AG04449 (cell line): ENCODE results near the gene CNPY3.

Experiments used
- CTCF ChIA-PET: fragments of 350-600 bp; formaldehyde crosslinking; extraction: SDS; loops from one replicate; lab custom pipeline; 2021; ENCODE audit warnings: antibody characterized with exemption; lab: Yijun Ruan, JAX
- POLR2A ChIA-PET: fragments of 400-600, 350-600 bp; formaldehyde crosslinking; extraction: SDS; loops from one replicate; lab custom pipeline; 2020; ENCODE audit warnings: antibody characterized with exemption, inconsistent platforms; lab: Yijun Ruan, JAX
- DNase-seq: peaks from one replicate; pipeline ENCODE4 v3.0.0-alpha.2; 2010; ENCODE audit warnings: low read depth, low spot score
- H3K4me3 ChIP-seq: 2 replicates; pipeline ENCODE4 v1.5.1; 2011; ENCODE audit warnings: low read depth, mild to moderate bottlenecking, control low read depth, low read length
- CTCF ChIP-seq: IDR thresholded peaks from one replicate; pipeline ENCODE4 v1.5.1; 2011; ENCODE audit warnings: mild to moderate bottlenecking, moderate library complexity, low read length, control low read depth, inconsistent platforms; ENCODE audit not compliant: insufficient read depth; ENCODE audit errors: missing control alignments

The CNPY3 gene

GRCh38 chr6:42916288-42916687 lies 13.0 kb upstream of the CNPY3 start:
- H3K4me3 ChIP-seq = no peak overlapping the region
- DNase-seq = no peak
- no peak for TF ChIP-seq CTCF
- POLR2A ChIA-PET = no interaction called here
- CTCF ChIA-PET = interaction anchor here (1.3 to 1.7 kb wide), 2 partner anchors 15 to 92 kb away, joined by 3 to 5 read pairs; no protein-coding TSS in a partner anchor

- no peak overlapping the region for H3K4me3 ChIP-seq
- no peak for DNase-seq
- TF ChIP-seq CTCF = no peak
- ChIA-PET POLR2A (no interaction called here), CTCF (no interaction called here)
Measured at GRCh38 chr6:42921801-42922200, 7.5 kb upstream of the CNPY3 start.

- ChIA-PET CTCF (interaction anchor here (1.4 kb wide), 1 partner anchor 23 kb away, joined by 4 read pairs; no protein-coding TSS in a partner anchor), POLR2A (no interaction called here)
- DNase-seq = no peak
- no peak overlapping the region for H3K4me3 ChIP-seq
- TF ChIP-seq CTCF = no peak
Measured at GRCh38 chr6:42923666-42924065, 5.6 kb upstream of the CNPY3 start.

GRCh38 chr6:42925248-42925857 lies 3.9 kb upstream of the CNPY3 start:
- H3K4me3 ChIP-seq = no peak overlapping the region
- ChIA-PET CTCF (no interaction called here), POLR2A (no interaction called here)
- no peak for DNase-seq
- TF ChIP-seq CTCF = no peak

GRCh38 chr6:42929821-42930360 lies 611 bp downstream of the CNPY3 start:
- POLR2A ChIA-PET = interaction anchor here (0.6 to 2.9 kb wide), 9 partner anchors 8 to 124 kb away, joined by 3 to 17 read pairs (median 4); partner anchors contain the start of genes CUL7, KLHDC3, PEX6 and PPP2R5D
- peak overlapping the region; percentile 71 for H3K4me3 ChIP-seq
- CTCF ChIA-PET = interaction anchor here (0.6 to 2.6 kb wide), 5 partner anchors 10 to 33 kb away, joined by 3 to 8 read pairs (median 5); no protein-coding TSS in a partner anchor
- DNase-seq = peak; percentile 41
- no peak for TF ChIP-seq CTCF

GRCh38 chr6:42932412-42932811 lies 3.1 kb downstream of the CNPY3 start:
- POLR2A ChIA-PET = interaction anchor here (0.5 to 1.3 kb wide), 2 partner anchors 29 to 51 kb away, joined by 3 to 4 read pairs; no protein-coding TSS in a partner anchor
- CTCF ChIA-PET = no interaction called here
- H3K4me3 ChIP-seq = no peak overlapping the region
- no peak for DNase-seq
- no peak for TF ChIP-seq CTCF
